Fibroblast of skin of back (primary cell): ENCODE results near the gene PCAT6.

Experiments used
- DNase-seq: peaks from one replicate; pipeline ENCODE4 v3.0.0-alpha.2; 2013

The PCAT6 gene

GRCh38 chr1:202850593-202851362, 40.0 kb downstream of the PCAT6 start:
- no peak for DNase-seq

DNA sequence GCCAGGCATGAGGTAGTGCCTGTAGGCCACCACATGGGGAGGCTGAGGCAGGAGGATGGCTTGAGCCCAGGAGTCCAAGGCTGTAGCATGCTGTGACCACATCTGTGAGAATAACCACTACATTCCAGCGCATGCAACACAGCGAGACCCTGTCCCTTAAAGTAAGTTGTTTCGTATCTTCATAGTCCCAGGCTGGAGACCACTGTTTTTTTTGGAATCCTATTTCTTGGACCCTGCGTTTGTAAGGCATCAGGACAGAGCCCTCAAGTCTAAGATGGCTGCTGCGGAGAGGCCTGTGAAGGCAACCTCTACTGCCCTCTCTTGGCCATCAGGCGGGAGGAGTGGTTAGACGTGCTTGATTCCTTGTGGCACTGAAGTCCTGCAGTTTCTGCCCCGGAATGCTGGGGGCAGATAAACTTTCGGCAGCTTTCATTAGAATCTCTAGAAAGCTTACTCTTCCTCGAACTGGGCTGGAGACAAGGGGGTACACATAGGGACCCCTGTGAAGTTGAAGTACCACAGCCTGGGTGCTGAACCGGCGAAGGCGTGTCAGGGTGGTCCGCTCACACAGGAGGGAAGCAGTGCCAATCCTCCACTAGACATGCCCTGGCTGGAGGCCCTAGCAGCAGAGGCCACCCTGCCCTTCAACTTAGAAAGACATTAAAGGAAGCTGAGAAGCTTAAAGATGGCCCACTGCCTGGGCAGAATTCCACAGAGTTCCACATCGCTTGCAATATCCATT, 41.6 kb downstream of the PCAT6 start:
- peak; percentile 65 for DNase-seq

- DNase-seq: no peak
These were observed 44.0 kb downstream of the PCAT6 start for GRCh38 chr1:202854787-202855186.

DNA sequence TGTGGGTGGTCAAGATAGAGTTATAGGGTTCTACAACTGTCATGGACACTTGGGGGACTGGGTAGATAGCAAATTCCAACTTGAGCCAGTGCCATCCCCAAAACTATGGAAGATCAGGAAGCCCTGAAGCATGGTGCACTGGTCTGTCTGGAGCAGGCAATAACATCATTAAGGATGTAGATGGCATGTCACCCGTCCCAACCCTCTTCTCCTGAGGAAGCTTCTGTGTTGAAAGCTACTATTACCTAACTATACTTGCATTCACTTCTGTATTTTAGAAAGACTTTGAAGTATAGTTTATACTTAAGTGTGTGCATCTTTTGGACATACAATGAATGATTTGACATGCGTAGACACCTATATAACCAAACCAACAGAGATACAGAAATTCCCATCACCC, 45.3 kb downstream of the PCAT6 start:
- DNase-seq: no peak

DNA sequence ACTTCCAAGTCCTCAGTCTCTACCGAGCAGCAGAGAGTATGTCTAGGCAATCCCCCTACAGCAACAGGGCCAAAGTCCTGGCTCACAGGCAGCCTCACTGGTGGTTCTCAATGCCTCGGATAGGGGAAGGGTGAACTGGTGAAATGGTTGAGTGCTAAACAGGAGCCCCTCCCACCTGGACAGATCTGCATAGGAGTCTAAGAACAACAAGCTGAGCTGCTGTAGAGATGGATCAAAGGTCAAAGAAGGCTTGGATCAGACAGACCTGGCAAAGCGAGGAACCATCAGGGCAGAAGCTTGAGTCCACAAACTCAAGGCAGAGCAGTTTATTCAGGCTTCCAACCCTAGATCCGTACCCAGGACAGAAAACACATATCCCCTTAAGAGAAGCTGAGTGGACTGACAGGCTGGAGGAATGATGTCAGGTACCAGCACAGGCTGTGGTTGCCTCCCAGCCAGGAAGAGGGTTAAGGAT, 46.4 kb downstream of the PCAT6 start:
- no peak for DNase-seq

DNA sequence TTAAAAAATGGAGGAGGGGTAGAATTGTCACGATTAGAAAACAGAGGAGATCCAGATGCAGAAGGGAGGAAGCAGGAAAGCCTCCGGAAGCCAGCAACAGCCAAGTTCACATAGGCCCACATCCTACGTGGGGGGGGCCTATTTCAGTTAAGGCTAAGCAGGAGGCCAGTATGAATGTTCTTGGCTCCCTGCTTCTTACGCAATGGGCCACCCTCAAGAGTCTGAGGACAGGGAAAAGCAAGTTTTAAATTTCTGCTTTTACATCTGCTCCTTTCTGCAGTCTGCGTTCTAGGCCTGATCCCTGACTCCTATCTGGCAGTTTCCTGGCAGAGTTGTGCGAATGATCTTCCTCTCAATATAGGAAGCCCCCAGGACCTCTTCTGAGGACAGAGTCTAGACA, 47.6 kb downstream of the PCAT6 start:
- DNase-seq: no peak

DNA sequence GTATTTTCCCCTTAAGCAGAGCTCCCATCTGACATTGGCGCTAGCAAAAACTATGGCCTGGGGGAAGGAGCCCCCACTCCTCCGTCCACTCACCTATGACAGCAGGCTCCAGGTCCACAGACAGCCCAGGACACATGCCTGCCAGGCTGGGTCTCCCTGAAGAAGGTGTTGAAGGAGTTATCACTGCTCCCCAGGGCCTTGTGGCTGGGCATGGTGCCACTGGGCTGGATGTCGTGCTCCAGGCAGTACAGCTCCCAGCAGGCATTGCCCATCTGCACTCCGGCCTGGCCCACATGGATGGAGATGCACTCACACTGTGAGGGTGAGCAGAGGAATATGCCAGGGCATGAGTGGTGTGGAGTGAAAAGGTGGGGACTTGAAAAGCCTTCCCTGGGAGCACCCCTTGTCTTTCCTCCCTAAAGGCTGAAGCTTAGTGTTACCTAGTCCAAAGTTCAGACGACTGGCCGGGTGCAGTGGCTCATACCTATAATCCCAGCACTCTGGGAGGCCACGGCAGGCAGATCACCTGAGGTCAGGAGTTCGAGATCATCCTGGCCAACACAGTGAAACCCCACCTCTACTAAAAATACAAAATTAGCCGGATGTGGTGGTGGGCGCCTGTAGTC, 48.1 kb downstream of the PCAT6 start:
- no peak for DNase-seq

- peak; percentile 39 for DNase-seq
These were observed 50.1 kb downstream of the PCAT6 start for GRCh38 chr1:202860744-202861419.
